ENCODE measurements around the gene C5orf58.

The C5orf58 gene

GRCh38 chr5:170217831-170218230, 15.0 kb upstream of the C5orf58 start:
- Histone ChIP-seq H3K27me3 (ENCODE audit: insufficient read depth, low read length) (0 out of 2 replicates have a peak, but pooled peaks cover 3% of the 10 kb centered on the region), H3K9me2 (ENCODE audit: low read depth, low read length) (no peaks in the 10 kb centered on the region), H2AFZ (ENCODE audit: low read length) (no peak overlapping the region), H3F3A (ENCODE audit: insufficient read depth, low read length) (no peaks in the 10 kb centered on the region), H3K9me3 (ENCODE audit: low read length) (no peaks in the 10 kb centered on the region), H3K4me2 (ENCODE audit: low read length) (no peak overlapping the region), H3K9ac (ENCODE audit: low read length) (no peak overlapping the region), H3K36me3 (ENCODE audit: insufficient read depth, low read length) (no peaks in the 10 kb centered on the region), H3K4me3 (ENCODE audit: low read depth, low read length, poor library complexity, severe bottlenecking) (no peak overlapping the region), H3K79me2 (ENCODE audit: insufficient read depth, low read length) (no peaks in the 10 kb centered on the region), H4K20me1 (ENCODE audit: insufficient read depth, low read length) (no peaks in the 10 kb centered on the region), H3K27ac (ENCODE audit: low read depth, low read length, poor library complexity, severe bottlenecking) (no peak overlapping the region), H3K4me1 (ENCODE audit: insufficient read depth, low read length, severe bottlenecking) (no peaks in the 10 kb centered on the region)
- TF ChIP-seq CTCF (IDR thresholded peaks at IDR 0.05; ENCODE audit: low read length), result no peak
- TF ChIP-seq EZH2 (IDR thresholded peaks at IDR 0.05; ENCODE audit: borderline replicate concordance, low read length), result no peak

GRCh38 chr5:170218726-170219125, 14.1 kb upstream of the C5orf58 start:
- Histone ChIP-seq H4K20me1 (ENCODE audit: insufficient read depth, low read length) (no peaks in the 10 kb centered on the region), H3K9me3 (ENCODE audit: low read length) (no peaks in the 10 kb centered on the region), H2AFZ (ENCODE audit: low read length) (no peak overlapping the region), H3K79me2 (ENCODE audit: insufficient read depth, low read length) (no peaks in the 10 kb centered on the region), H3K4me3 (ENCODE audit: low read depth, low read length, poor library complexity, severe bottlenecking) (no peak overlapping the region), H3F3A (ENCODE audit: insufficient read depth, low read length) (no peaks in the 10 kb centered on the region), H3K9me2 (ENCODE audit: low read depth, low read length) (no peaks in the 10 kb centered on the region), H3K27me3 (ENCODE audit: insufficient read depth, low read length) (0 out of 2 replicates have a peak, but pooled peaks cover 3% of the 10 kb centered on the region), H3K36me3 (ENCODE audit: insufficient read depth, low read length) (no peaks in the 10 kb centered on the region), H3K27ac (ENCODE audit: low read depth, low read length, poor library complexity, severe bottlenecking) (no peak overlapping the region), H3K9ac (ENCODE audit: low read length) (no peak overlapping the region), H3K4me2 (ENCODE audit: low read length) (no peak overlapping the region), H3K4me1 (ENCODE audit: insufficient read depth, low read length, severe bottlenecking) (no peaks in the 10 kb centered on the region)
- TF ChIP-seq CTCF (IDR thresholded peaks at IDR 0.05; ENCODE audit: low read length) (no peak), EZH2 (IDR thresholded peaks at IDR 0.05; ENCODE audit: borderline replicate concordance, low read length) (no peak)

GRCh38 chr5:170219615-170220014, 13.2 kb upstream of the C5orf58 start:
- Histone ChIP-seq H4K20me1 (ENCODE audit: insufficient read depth, low read length) (no peaks in the 10 kb centered on the region), H3K4me3 (ENCODE audit: low read depth, low read length, poor library complexity, severe bottlenecking) (no peak overlapping the region), H3K4me2 (ENCODE audit: low read length) (no peak overlapping the region), H3K27ac (ENCODE audit: low read depth, low read length, poor library complexity, severe bottlenecking) (no peak overlapping the region), H3K27me3 (ENCODE audit: insufficient read depth, low read length) (0 out of 2 replicates have a peak, but pooled peaks cover 3% of the 10 kb centered on the region), H3K9me3 (ENCODE audit: low read length) (no peaks in the 10 kb centered on the region), H3K36me3 (ENCODE audit: insufficient read depth, low read length) (no peaks in the 10 kb centered on the region), H3K79me2 (ENCODE audit: insufficient read depth, low read length) (no peaks in the 10 kb centered on the region), H3F3A (ENCODE audit: insufficient read depth, low read length) (no peaks in the 10 kb centered on the region), H3K9ac (ENCODE audit: low read length) (no peak overlapping the region), H3K9me2 (ENCODE audit: low read depth, low read length) (no peaks in the 10 kb centered on the region), H3K4me1 (ENCODE audit: insufficient read depth, low read length, severe bottlenecking) (no peaks in the 10 kb centered on the region), H2AFZ (ENCODE audit: low read length) (no peak overlapping the region)
- TF ChIP-seq CTCF (IDR thresholded peaks at IDR 0.05; ENCODE audit: low read length) (no peak), EZH2 (IDR thresholded peaks at IDR 0.05; ENCODE audit: borderline replicate concordance, low read length) (no peak)

Data from OCI-LY1 (cell line).